Measurements from ENCODE around the gene ADAMTSL4. TPM values are rescaled to one million over a fixed set of nuclear protein-coding genes. Genes with fewer than 3 reads are reported as not detected.

ADAMTSL4 gene
- total RNA-seq, 1 experiment from 2014 or later: 4.3 TPM

DNA sequence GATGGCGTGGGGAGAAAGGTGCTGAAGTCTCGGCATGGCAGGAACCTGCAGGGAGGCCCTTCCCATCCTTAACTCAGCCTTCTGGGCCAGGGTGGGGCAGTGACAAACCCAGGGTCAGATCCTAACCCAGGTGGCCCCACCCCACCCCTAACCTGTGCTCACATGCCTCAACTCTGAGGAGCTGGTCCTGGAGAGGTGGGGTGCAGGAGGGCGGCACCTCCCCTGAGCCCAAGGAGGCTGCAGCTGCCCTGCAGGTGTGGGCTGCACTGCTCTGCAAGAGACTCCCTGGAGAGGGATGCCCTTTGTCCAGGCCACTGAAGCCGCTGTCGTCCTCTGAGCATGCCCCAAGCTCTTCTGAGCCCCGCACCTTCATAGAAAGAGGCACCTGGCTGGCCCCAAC lies 15.2 kb upstream of the ADAMTSL4 start:
- H3K79me2 ChIP-seq (ENCODE audit: insufficient read depth, low read length): no peaks in the 10 kb centered on the region

More for the DNA sequence above, 15.2 kb upstream of the ADAMTSL4 start:
- no TSS peak for BruUV-seq (replicated peaks)
- H3K9ac ChIP-seq (ENCODE audit: low read length): no peak overlapping the region
- no peaks in the 10 kb centered on the region for H3K9me2 ChIP-seq (ENCODE audit: insufficient read depth)
- no peak overlapping the region for H2AFZ ChIP-seq (ENCODE audit: low read depth, low read length, poor library complexity, severe bottlenecking)
- H3K27me3 ChIP-seq (ENCODE audit: insufficient read depth, low read length): no peaks in the 10 kb centered on the region
- H3K4me3 ChIP-seq (replicated peaks in 1 of 2; ENCODE audit: low read depth in 1 of 2, low read length in 2 of 2): no peak overlapping the region
- H3K36me3 ChIP-seq (ENCODE audit: control insufficient read depth in 1 of 2, insufficient read depth in 2 of 2, low read length in 2 of 2): no peaks in the 10 kb centered on the region
- ATAC-seq (no peak), DNase-seq (ENCODE audit: low read depth, low spot score) (no peak)
- ChIA-PET RAD21 (ENCODE audit: low non-redundant PET in 1 of 2, low total read pairs in 2 of 2, uncharacterized antibody in 2 of 2, unreplicated experiment in 2 of 2) (interaction anchor here in 1 of 2 experiments (0.7 kb wide), 1 partner anchor 193 kb away, joined by 3 read pairs; no protein-coding TSS in a partner anchor), CTCF (interaction anchor here (1.5 kb wide), 1 partner anchor 278 kb away, joined by 3 read pairs; no protein-coding TSS in a partner anchor), POLR2A (no interaction called here)
- H3K4me1 ChIP-seq (ENCODE audit: control insufficient read depth in 1 of 2, insufficient read depth in 2 of 2, low read length in 2 of 2): peaks cover 6 to 45% of the 10 kb centered on the region in 2 experiments; a peak in 3 of 4 replicates
- H3K27ac ChIP-seq (ENCODE audit: low read depth, low read length): no peak overlapping the region
- intact Hi-C loops (cut with micrococcal nuclease): loop anchor here (5.0 kb wide), 1 partner anchor 277 kb away; the partner anchor contains the start of gene CA14
- H3K9me3 ChIP-seq (ENCODE audit: control insufficient read depth in 1 of 2, insufficient read depth in 1 of 2, low read depth in 1 of 2, low read length in 2 of 2): no peaks in the 10 kb centered on the region
- H3K4me2 ChIP-seq (ENCODE audit: low read length): no peak overlapping the region
- TF ChIP-seq SIN3A (IDR thresholded peaks at IDR 0.05; ENCODE audit: low read depth) (no peak), FOSL1 (IDR thresholded peaks at IDR 0.05; ENCODE audit: low read depth) (no peak), EGR1 (IDR thresholded peaks at IDR 0.05; ENCODE audit: low read depth) (no peak), ELF1 (IDR thresholded peaks at IDR 0.05; ENCODE audit: borderline replicate concordance, low read depth) (no peak), SP1 (IDR thresholded peaks at IDR 0.05; ENCODE audit: low read depth) (no peak), RAD21 (IDR thresholded peaks at IDR 0.05; ENCODE audit: low read depth) (no peak), POLR2A (IDR thresholded peaks at IDR 0.05; ENCODE audit: borderline replicate concordance, extremely low read depth, insufficient read depth, insufficient read length) (no peak), SRF (IDR thresholded peaks at IDR 0.05; ENCODE audit: low read depth) (no peak), EZH2phosphoT487 (IDR thresholded peaks at IDR 0.05; ENCODE audit: borderline replicate concordance) (no peak)
- TF ChIP-seq, protein P1, sequence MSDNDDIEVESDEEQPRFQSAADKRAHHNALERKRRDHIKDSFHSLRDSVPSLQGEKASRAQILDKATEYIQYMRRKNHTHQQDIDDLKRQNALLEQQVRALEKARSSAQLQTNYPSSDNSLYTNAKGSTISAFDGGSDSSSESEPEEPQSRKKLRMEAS (IDR thresholded peaks at IDR 0.05): no peak
- TF ChIP-seq, protein P2, sequence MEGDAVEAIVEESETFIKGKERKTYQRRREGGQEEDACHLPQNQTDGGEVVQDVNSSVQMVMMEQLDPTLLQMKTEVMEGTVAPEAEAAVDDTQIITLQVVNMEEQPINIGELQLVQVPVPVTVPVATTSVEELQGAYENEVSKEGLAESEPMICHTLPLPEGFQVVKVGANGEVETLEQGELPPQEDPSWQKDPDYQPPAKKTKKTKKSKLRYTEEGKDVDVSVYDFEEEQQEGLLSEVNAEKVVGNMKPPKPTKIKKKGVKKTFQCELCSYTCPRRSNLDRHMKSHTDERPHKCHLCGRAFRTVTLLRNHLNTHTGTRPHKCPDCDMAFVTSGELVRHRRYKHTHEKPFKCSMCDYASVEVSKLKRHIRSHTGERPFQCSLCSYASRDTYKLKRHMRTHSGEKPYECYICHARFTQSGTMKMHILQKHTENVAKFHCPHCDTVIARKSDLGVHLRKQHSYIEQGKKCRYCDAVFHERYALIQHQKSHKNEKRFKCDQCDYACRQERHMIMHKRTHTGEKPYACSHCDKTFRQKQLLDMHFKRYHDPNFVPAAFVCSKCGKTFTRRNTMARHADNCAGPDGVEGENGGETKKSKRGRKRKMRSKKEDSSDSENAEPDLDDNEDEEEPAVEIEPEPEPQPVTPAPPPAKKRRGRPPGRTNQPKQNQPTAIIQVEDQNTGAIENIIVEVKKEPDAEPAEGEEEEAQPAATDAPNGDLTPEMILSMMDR (IDR thresholded peaks at IDR 0.05 in 2 of 3, conservative IDR thresholded peaks at IDR 0.05 in 1 of 3; ENCODE audit: borderline replicate concordance in 1 of 3, insufficient read depth in 1 of 3, low read depth in 2 of 3, low read length in 2 of 3): no peak
- no peaks in the 10 kb centered on the region for H4K20me1 ChIP-seq (ENCODE audit: insufficient read depth)
